ENCODE results near the gene LCOR.
"Not testable (repeated sequence)": the region's sequence is repeated elsewhere in the genome, so short reads cannot be mapped to it uniquely, and the experiment has no call there.

The LCOR gene

GRCh38 chr10:97022616-97023015 lies 190.5 kb downstream of the LCOR start:
- no peaks in the 10 kb centered on the region for H3K9me3 Mint-ChIP-seq
- no peak overlapping the region for H3K4me3 Mint-ChIP-seq
- H3K27ac Mint-ChIP-seq: no peak overlapping the region
- no peaks in the 10 kb centered on the region for H3K27me3 Mint-ChIP-seq
- H3K4me1 Mint-ChIP-seq (ENCODE audit: low read depth): peaks cover 9% of the 10 kb centered on the region
- H3K36me3 Mint-ChIP-seq (ENCODE audit: low read depth): no peaks in the 10 kb centered on the region
- DNase-seq: no peak

GRCh38 chr10:97023401-97024167 lies 191.5 kb downstream of the LCOR start:
- no peaks in the 10 kb centered on the region for H3K27me3 Mint-ChIP-seq
- DNase-seq: no peak
- no peaks in the 10 kb centered on the region for H3K9me3 Mint-ChIP-seq
- no peaks in the 10 kb centered on the region for H3K36me3 Mint-ChIP-seq (ENCODE audit: low read depth)
- no peak overlapping the region for H3K4me3 Mint-ChIP-seq
- no peak overlapping the region for H3K27ac Mint-ChIP-seq
- H3K4me1 Mint-ChIP-seq (ENCODE audit: low read depth): peaks cover 9% of the 10 kb centered on the region

GRCh38 chr10:97024168-97025073 lies 192.3 kb downstream of the LCOR start:
- H3K9me3 Mint-ChIP-seq: no peaks in the 10 kb centered on the region
- H3K27ac Mint-ChIP-seq: no peak overlapping the region
- no peaks in the 10 kb centered on the region for H3K27me3 Mint-ChIP-seq
- no peaks in the 10 kb centered on the region for H3K36me3 Mint-ChIP-seq (ENCODE audit: low read depth)
- H3K4me3 Mint-ChIP-seq: no peak overlapping the region
- DNase-seq: no peak
- H3K4me1 Mint-ChIP-seq (ENCODE audit: low read depth): peaks cover 9% of the 10 kb centered on the region

GRCh38 chr10:97025613-97026242 lies 193.6 kb downstream of the LCOR start:
- no peaks in the 10 kb centered on the region for H3K9me3 Mint-ChIP-seq
- peak; percentile 55 for DNase-seq
- H3K27ac Mint-ChIP-seq: no peak overlapping the region

GRCh38 chr10:97028126-97028831 lies 196.2 kb downstream of the LCOR start:
- H3K27ac Mint-ChIP-seq: no peak overlapping the region
- DNase-seq: no peak
- H3K27me3 Mint-ChIP-seq: no peaks in the 10 kb centered on the region
- H3K4me1 Mint-ChIP-seq (ENCODE audit: low read depth): peaks cover 4% of the 10 kb centered on the region
- H3K9me3 Mint-ChIP-seq: no peaks in the 10 kb centered on the region
- H3K36me3 Mint-ChIP-seq (ENCODE audit: low read depth): no peaks in the 10 kb centered on the region
- no peak overlapping the region for H3K4me3 Mint-ChIP-seq

More at GRCh38 chr10:97025613-97026242, 193.6 kb downstream of the LCOR start:
- Mint-ChIP-seq H3K4me3 (no peak overlapping the region), H3K36me3 (ENCODE audit: low read depth) (no peaks in the 10 kb centered on the region), H3K27me3 (no peaks in the 10 kb centered on the region), H3K4me1 (ENCODE audit: low read depth) (peaks cover 9% of the 10 kb centered on the region)

GRCh38 chr10:97028832-97029178 lies 196.7 kb downstream of the LCOR start:
- H3K27ac Mint-ChIP-seq: no peak overlapping the region
- H3K27me3 Mint-ChIP-seq: no peaks in the 10 kb centered on the region
- H3K4me1 Mint-ChIP-seq (ENCODE audit: low read depth): peaks cover 4% of the 10 kb centered on the region
- no peaks in the 10 kb centered on the region for H3K9me3 Mint-ChIP-seq
- DNase-seq: no peak
- no peaks in the 10 kb centered on the region for H3K36me3 Mint-ChIP-seq (ENCODE audit: low read depth)
- H3K4me3 Mint-ChIP-seq: no peak overlapping the region

- no peak for DNase-seq
- Mint-ChIP-seq H3K27ac (no peak overlapping the region), H3K36me3 (ENCODE audit: low read depth) (no peaks in the 10 kb centered on the region), H3K9me3 (no peaks in the 10 kb centered on the region), H3K4me1 (ENCODE audit: low read depth) (no peaks in the 10 kb centered on the region), H3K27me3 (no peaks in the 10 kb centered on the region), H3K4me3 (no peak overlapping the region)
These were observed 197.2 kb downstream of the LCOR start for GRCh38 chr10:97029271-97029670.

GRCh38 chr10:97030894-97031293 lies 198.8 kb downstream of the LCOR start:
- Mint-ChIP-seq H3K36me3 (ENCODE audit: low read depth) (no peaks in the 10 kb centered on the region), H3K4me3 (no peak overlapping the region), H3K9me3 (no peaks in the 10 kb centered on the region), H3K27me3 (peaks cover 4% of the 10 kb centered on the region), H3K27ac (no peak overlapping the region), H3K4me1 (ENCODE audit: low read depth) (no peaks in the 10 kb centered on the region)
- no peak for DNase-seq

- Mint-ChIP-seq H3K9me3 (no peaks in the 10 kb centered on the region), H3K36me3 (ENCODE audit: low read depth) (no peaks in the 10 kb centered on the region), H3K27ac (peak overlapping the region; percentile 18), H3K4me1 (ENCODE audit: low read depth) (no peaks in the 10 kb centered on the region), H3K27me3 (peaks cover 4% of the 10 kb centered on the region), H3K4me3 (no peak overlapping the region)
- no peak for DNase-seq
These were observed 199.4 kb downstream of the LCOR start for GRCh38 chr10:97031459-97031858.

- Mint-ChIP-seq H3K4me1 (ENCODE audit: low read depth) (peaks cover 2% of the 10 kb centered on the region), H3K36me3 (ENCODE audit: low read depth) (no peaks in the 10 kb centered on the region), H3K27me3 (peaks cover 4% of the 10 kb centered on the region), H3K27ac (no peak overlapping the region), H3K9me3 (no peaks in the 10 kb centered on the region), H3K4me3 (no peak overlapping the region)
- no peak for DNase-seq
These were observed 200.5 kb downstream of the LCOR start for GRCh38 chr10:97032624-97033023.

GRCh38 chr10:97033841-97034240 lies 201.7 kb downstream of the LCOR start:
- not testable (repeated sequence) for DNase-seq; H3K9me3 Mint-ChIP-seq; H3K27me3 Mint-ChIP-seq; H3K4me3 Mint-ChIP-seq; H3K27ac Mint-ChIP-seq; H3K4me1 Mint-ChIP-seq (ENCODE audit: low read depth); H3K36me3 Mint-ChIP-seq (ENCODE audit: low read depth)

GRCh38 chr10:97034301-97034700 lies 202.2 kb downstream of the LCOR start:
- Mint-ChIP-seq H3K27me3 (peaks cover 4% of the 10 kb centered on the region), H3K4me3 (no peak overlapping the region), H3K4me1 (ENCODE audit: low read depth) (peaks cover 8% of the 10 kb centered on the region), H3K9me3 (no peaks in the 10 kb centered on the region), H3K27ac (no peak overlapping the region), H3K36me3 (ENCODE audit: low read depth) (no peaks in the 10 kb centered on the region)
- DNase-seq: no peak

GRCh38 chr10:97034958-97035769 lies 203.1 kb downstream of the LCOR start:
- DNase-seq: no peak
- Mint-ChIP-seq H3K9me3 (no peaks in the 10 kb centered on the region), H3K27me3 (peaks cover 4% of the 10 kb centered on the region), H3K27ac (no peak overlapping the region), H3K4me1 (ENCODE audit: low read depth) (peaks cover 8% of the 10 kb centered on the region), H3K4me3 (no peak overlapping the region), H3K36me3 (ENCODE audit: low read depth) (no peaks in the 10 kb centered on the region)

All from activated T-cell treated with anti-CD3 and anti-CD28 coated beads, Interleukin-2, amount 50 U/mL, for 24 hours (primary cell).